AG04449 (cell line): ENCODE results near the gene PRSS38.
"Not testable (repeated sequence)": the region's sequence is repeated elsewhere in the genome, so short reads cannot be mapped to it uniquely, and the experiment has no call there.

Experiments used
- CTCF ChIA-PET: fragments of 350-600 bp; formaldehyde crosslinking; extraction: SDS; loops from one replicate; lab custom pipeline; 2021; ENCODE audit warnings: antibody characterized with exemption; lab: Yijun Ruan, JAX
- POLR2A ChIA-PET: fragments of 400-600, 350-600 bp; formaldehyde crosslinking; extraction: SDS; loops from one replicate; lab custom pipeline; 2020; ENCODE audit warnings: antibody characterized with exemption, inconsistent platforms; lab: Yijun Ruan, JAX
- DNase-seq: peaks from one replicate; pipeline ENCODE4 v3.0.0-alpha.2; 2010; ENCODE audit warnings: low read depth, low spot score
- H3K4me3 ChIP-seq: 2 replicates; pipeline ENCODE4 v1.5.1; 2011; ENCODE audit warnings: low read depth, mild to moderate bottlenecking, control low read depth, low read length
- TF ChIP-seq, protein P1 (sequence below): IDR thresholded peaks from one replicate; pipeline ENCODE4 v1.5.1; 2011; ENCODE audit warnings: mild to moderate bottlenecking, moderate library complexity, low read length, control low read depth, inconsistent platforms; ENCODE audit not compliant: insufficient read depth; ENCODE audit errors: missing control alignments

The PRSS38 gene

DNA sequence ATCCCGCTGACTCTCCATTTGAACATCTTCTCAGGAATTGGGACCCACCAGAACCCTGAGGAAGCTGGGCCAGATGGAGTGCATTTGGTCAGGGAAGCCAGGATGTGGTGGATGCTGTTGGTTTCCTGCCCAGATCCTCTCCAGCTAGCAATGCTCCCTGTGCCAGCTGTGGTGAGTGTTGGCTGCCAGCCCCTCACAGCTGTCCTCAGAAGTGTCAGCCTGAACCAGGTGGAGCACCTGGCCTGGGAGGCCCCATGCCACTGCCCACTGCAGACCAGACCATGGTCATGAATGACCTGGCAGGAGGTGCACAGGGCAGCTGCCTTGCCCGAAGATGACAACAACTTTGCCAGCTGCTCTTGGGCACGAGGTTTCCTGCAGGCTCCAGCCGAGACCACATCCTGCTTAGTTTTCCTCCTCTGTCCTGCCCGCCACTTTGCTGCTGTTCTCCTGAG is 54.4 kb downstream of the PRSS38 start:
- DNase-seq, result no peak
- H3K4me3 ChIP-seq, result no peak overlapping the region
- POLR2A ChIA-PET, result no interaction called here
- CTCF ChIA-PET, result no interaction called here
- TF ChIP-seq, protein P1, sequence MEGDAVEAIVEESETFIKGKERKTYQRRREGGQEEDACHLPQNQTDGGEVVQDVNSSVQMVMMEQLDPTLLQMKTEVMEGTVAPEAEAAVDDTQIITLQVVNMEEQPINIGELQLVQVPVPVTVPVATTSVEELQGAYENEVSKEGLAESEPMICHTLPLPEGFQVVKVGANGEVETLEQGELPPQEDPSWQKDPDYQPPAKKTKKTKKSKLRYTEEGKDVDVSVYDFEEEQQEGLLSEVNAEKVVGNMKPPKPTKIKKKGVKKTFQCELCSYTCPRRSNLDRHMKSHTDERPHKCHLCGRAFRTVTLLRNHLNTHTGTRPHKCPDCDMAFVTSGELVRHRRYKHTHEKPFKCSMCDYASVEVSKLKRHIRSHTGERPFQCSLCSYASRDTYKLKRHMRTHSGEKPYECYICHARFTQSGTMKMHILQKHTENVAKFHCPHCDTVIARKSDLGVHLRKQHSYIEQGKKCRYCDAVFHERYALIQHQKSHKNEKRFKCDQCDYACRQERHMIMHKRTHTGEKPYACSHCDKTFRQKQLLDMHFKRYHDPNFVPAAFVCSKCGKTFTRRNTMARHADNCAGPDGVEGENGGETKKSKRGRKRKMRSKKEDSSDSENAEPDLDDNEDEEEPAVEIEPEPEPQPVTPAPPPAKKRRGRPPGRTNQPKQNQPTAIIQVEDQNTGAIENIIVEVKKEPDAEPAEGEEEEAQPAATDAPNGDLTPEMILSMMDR, result no peak

DNA sequence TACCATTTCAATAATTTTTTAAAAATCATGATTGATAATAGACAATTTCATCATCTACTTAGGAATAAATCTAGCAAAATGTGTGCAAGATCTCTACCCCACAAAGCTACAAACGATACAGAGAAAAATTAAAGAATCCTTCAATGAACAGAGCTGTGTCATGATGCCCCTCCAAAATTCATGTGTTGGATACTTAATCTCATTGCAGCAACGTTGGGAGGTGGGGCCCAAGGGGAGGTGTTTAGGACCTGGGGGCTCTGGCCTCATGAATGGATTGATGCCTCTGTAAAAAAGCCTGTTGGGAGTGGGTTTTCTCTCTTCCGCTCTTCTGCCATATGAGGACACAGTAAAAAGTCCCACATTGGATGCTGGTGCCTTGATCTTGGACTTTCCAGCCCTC is 54.9 kb downstream of the PRSS38 start:
- DNase-seq, result no peak
- ChIA-PET POLR2A (no interaction called here), CTCF (no interaction called here)
- no peak overlapping the region for H3K4me3 ChIP-seq
- TF ChIP-seq, protein P1, result no peak

DNA sequence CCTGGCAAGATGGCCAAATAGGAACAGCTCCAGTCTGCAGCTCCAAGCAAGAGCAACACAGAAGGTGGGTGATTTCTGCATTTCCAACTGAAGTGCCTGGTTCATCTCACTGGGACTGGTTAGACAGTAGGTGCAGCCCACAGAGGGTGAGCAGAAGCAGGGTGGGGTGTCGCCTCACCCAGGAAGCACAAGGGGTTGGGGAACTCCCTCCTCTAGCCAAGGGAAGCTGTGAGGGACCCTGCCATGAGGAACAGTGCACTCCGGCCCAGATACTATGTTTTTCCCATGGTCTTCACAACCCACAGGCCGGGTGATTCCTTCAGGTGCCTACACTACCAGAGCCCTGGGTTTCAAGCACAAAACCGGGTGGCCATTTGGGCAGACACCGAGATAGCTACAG is 56.4 kb downstream of the PRSS38 start:
- POLR2A ChIA-PET, result interaction anchor here (0.7 kb wide), 1 partner anchor 9 kb away, joined by 3 read pairs; no protein-coding TSS in a partner anchor
- CTCF ChIA-PET, DNase-seq, H3K4me3 ChIP-seq: not testable (repeated sequence)

DNA sequence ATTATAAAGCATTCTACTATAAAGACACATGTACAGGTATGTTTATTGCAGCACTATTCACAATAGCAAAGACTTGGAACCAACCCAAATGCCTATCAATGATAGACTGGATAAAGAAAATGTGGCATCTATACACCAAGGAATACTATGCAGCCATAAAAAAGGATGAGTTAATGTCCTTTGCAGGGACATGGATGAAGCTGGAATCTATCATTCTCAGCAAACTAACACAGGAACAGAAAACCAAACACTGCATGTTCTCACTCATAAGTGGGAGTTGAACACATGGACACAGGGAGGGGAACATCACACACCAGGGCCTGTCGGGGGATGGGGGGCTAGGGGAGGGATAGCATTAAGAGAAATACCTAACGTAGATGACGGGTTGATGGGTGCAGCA is 62.3 kb downstream of the PRSS38 start:
- DNase-seq, CTCF ChIA-PET, H3K4me3 ChIP-seq, POLR2A ChIA-PET: not testable (repeated sequence)

DNA sequence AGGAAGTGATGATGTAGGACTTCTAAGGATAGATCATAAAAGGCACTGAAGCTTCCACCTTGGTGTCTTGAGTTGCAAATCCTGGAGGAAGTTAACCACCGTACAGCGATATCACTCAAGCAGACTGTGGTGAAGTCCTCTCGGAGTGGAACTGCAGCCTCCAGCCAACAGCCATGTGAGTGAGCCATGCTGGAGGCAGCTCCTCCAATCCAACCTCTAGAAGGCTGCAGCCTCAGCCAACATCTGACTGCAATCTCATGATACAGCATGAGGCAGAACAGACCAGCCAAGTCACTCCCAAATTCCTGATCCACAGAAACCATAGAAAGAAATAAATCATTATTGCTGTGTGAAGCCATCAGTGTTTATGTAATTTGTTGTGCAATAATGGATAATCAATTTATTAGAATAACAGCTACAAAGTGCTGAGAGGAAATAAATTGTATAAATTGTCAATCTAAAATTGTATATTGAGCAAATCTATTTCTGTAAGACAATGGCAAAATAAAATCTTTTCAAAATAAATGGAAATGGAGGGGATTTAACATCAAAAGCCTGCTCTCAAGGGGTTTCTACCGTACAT is 65.0 kb downstream of the PRSS38 start:
- POLR2A ChIA-PET, result interaction anchor here (1.0 kb wide), 1 partner anchor 8 kb away, joined by 3 read pairs; no protein-coding TSS in a partner anchor
- no peak overlapping the region for H3K4me3 ChIP-seq
- CTCF ChIA-PET, result no interaction called here
- TF ChIP-seq, protein P1, result no peak
- DNase-seq, result no peak

DNA sequence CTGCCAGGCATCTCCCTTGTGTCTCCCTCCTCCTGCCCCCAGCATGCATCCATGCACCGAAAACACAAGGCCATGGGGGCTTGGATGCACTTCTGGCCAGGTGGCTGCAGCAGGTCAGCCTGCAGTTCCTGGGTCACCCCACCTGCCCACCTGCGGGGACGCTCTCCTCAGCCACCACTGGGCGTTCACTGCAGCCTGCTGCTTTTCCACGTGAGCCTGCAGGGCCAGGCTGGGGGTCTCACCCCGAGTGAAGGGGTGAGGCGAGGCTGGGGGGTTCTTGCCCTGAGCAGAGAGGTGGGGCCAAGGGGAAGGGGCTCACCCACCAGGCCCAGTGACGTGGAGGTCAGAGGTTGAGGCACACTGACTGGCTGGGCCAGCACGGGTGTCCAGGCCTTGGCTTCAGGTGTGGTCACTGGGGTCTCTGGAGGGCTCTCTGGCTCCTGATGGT is 67.6 kb downstream of the PRSS38 start:
- TF ChIP-seq, protein P1, result no peak
- ChIA-PET CTCF (no interaction called here), POLR2A (no interaction called here)
- H3K4me3 ChIP-seq, result no peak overlapping the region
- DNase-seq, result no peak

DNA sequence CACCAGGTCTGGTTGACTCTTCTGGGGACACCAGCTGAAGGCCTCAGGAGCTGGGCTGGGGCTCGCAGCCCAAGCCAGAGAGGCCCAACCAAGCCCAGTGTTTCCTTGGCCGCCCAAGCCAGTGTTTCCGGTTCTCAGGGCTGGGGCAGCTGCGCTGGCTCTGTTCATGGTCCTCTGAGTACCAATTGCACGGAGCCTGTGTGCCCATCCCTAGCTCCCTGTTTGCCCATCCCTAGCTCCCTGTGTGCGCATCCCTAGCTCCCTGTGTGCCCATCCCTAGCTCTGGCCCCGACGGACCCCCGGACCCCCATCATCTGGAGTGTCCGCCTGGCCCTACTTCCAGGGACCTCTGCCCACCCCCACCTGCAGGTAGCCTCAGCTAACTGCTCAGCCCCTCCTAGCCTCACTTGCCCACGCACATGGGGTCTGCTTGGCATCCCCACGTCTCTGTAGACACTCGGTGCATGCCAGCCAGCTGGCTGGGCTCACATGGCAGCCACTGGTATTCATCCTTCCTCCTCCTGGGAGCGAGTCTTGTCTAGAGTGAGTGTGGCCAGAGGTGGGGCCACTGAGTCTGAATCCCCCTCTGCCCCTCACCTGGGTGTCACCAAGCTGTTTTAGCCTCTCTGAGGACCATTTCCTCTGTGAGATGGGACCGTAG is 68.3 kb downstream of the PRSS38 start:
- CTCF ChIA-PET, result no interaction called here

More for the DNA sequence above, 68.3 kb downstream of the PRSS38 start:
- TF ChIP-seq, protein P1, result no peak
- no peak for DNase-seq
- POLR2A ChIA-PET, result no interaction called here
- H3K4me3 ChIP-seq, result no peak overlapping the region
